HepG2 (cell line): ENCODE data around the gene KSR1. TPM values are rescaled to one million over a fixed set of nuclear protein-coding genes. Genes with fewer than 3 reads are reported as not detected.

ENCODE experiments used
- ATAC-seq: fragments of 200-7000 bp; cut with Tn5 transposase; 3 replicates; pipeline ENCODE4 v1.9.1; 2020; ENCODE audit warnings: mild to moderate bottlenecking, moderate library complexity
- BruUV-seq: library from RNA; stranded (reverse); fragments of 400-500 nt; replicated peaks from 2 replicates; lab custom pipeline; 2021; lab: Mats Ljungman, UMichigan
- CTCF ChIA-PET: fragments of 300-600 bp; formaldehyde crosslinking; extraction: SDS; loops from one replicate; lab custom pipeline; 2021; ENCODE audit warnings: low total read pairs, inconsistent platforms, low intra/inter-chr PET ratio; lab: Yijun Ruan, JAX
- POLR2A ChIA-PET: fragments of 350-600 bp; sonication (Branson Sonifier 250); formaldehyde crosslinking; loops from one replicate; lab custom pipeline; 2020; ENCODE audit warnings: antibody characterized with exemption, inconsistent platforms; lab: Yijun Ruan, JAX
- DNase-seq: peaks from one replicate; pipeline ENCODE4 v3.0.0-alpha.2; 2015; ENCODE audit warnings: low spot score
- FAIRE-seq: peaks from 3 replicates; lab custom pipeline; 2011; peaks lifted over from hg19 to GRCh38; lab: Jason Lieb, UNC
- H2AFZ ChIP-seq: one replicate; pipeline ENCODE4 v1.6.1; 2011; ENCODE audit warnings: low read length, inconsistent platforms
- H3K27ac ChIP-seq: fragments of 300-600 bp; 3 replicates; pipeline ENCODE4 v1.8.0; 2011; ENCODE audit warnings: mixed run types, mild to moderate bottlenecking, mixed read lengths, low read length, inconsistent platforms; ENCODE audit not compliant: insufficient read depth; ENCODE audit errors: extremely low read length
- H3K27me3 ChIP-seq, 2 experiments: fragments of 200-600 bp in 1 of 2; 2 replicates in 1 of 2; 3 replicates in 1 of 2; pipeline versions ENCODE4 v1.6.0 to v1.8.0; 2011; ENCODE audit warnings: low read length in 2 of 2, mild to moderate bottlenecking in 2 of 2, moderate library complexity in 2 of 2, inconsistent platforms in 1 of 2; ENCODE audit not compliant: insufficient read depth in 2 of 2, control insufficient read depth in 1 of 2
- H3K36me3 ChIP-seq, 2 experiments: fragments of 200-600 bp in 1 of 2; replicated peaks in 1 of 2; 2 replicates in 1 of 2; 3 replicates in 1 of 2; pipeline versions ENCODE4 v1.5.1 to v1.8.0; 2011; ENCODE audit warnings: low read length in 2 of 2, inconsistent platforms in 1 of 2; ENCODE audit not compliant: insufficient read depth in 2 of 2, control insufficient read depth in 1 of 2
- H3K4me1 ChIP-seq: 2 replicates; pipeline ENCODE4 v1.5.1; 2012; ENCODE audit warnings: low read length, inconsistent platforms; ENCODE audit not compliant: insufficient read depth
- H3K4me2 ChIP-seq: 2 replicates; pipeline ENCODE4 v1.6.0; 2011; ENCODE audit warnings: low read depth, low read length, inconsistent platforms
- H3K4me3 ChIP-seq, 3 experiments: fragments of 200-600 bp in 1 of 3; sonication (generic), shearing (Covaris generic) in 1 of 3; replicated peaks in 1 of 3; 2 replicates each; pipeline ENCODE4 v1.5.1; 2011 to 2016; ENCODE audit warnings: low read length in 3 of 3, inconsistent platforms in 2 of 3, low read depth in 2 of 3, mild to moderate bottlenecking in 2 of 3, control low read depth in 1 of 3, mixed read lengths in 1 of 3; ENCODE audit not compliant: insufficient read depth in 1 of 3
- H3K79me2 ChIP-seq: one replicate; pipeline ENCODE4 v1.6.1; 2011; ENCODE audit warnings: low read length, inconsistent platforms; ENCODE audit not compliant: insufficient read depth
- H3K9ac ChIP-seq: 2 replicates; pipeline ENCODE4 v1.6.0; 2011; ENCODE audit warnings: mild to moderate bottlenecking, low read depth, low read length, inconsistent platforms; ENCODE audit not compliant: insufficient read depth
- H3K9me3 ChIP-seq: 2 replicates; pipeline ENCODE4 v1.5.1; 2012; ENCODE audit warnings: mild to moderate bottlenecking, low read length
- H4K20me1 ChIP-seq: 2 replicates; pipeline ENCODE4 v1.6.0; 2011; ENCODE audit warnings: inconsistent platforms, mild to moderate bottlenecking, low read length, moderate library complexity; ENCODE audit not compliant: insufficient read depth
- CBFB ChIP-seq: sonication (generic); formaldehyde crosslinking; IDR thresholded peaks from 2 replicates; pipeline ENCODE4 v1.4.0; 2020; ENCODE audit warnings: missing genetic modification reagents
- EP300 ChIP-seq, 3 experiments: sonication (generic) in 1 of 3; formaldehyde crosslinking in 1 of 3; IDR thresholded peaks; 2 replicates each; pipeline versions ENCODE4 v1.5.1 to v1.6.1; 2011 to 2020; ENCODE audit warnings: low read depth in 2 of 3, low read length in 2 of 3, borderline replicate concordance in 1 of 3, improper control_type of control experiment in 1 of 3, mild to moderate bottlenecking in 1 of 3, missing genetic modification reagents in 1 of 3, moderate library complexity in 1 of 3
- GATA4 ChIP-seq: sonication (generic); IDR thresholded peaks from 2 replicates; pipeline ENCODE4 v1.6.1; 2016; ENCODE audit warnings: antibody characterized with exemption, low read depth, borderline replicate concordance
- MAZ ChIP-seq, 2 experiments: sonication (generic) in 1 of 2; formaldehyde crosslinking in 1 of 2; IDR thresholded peaks; 2 replicates each; pipeline versions ENCODE4 v1.5.0 to v1.6.1; 2012 to 2020; ENCODE audit warnings: low read depth in 2 of 2, mild to moderate bottlenecking in 2 of 2, borderline replicate concordance in 1 of 2, improper control_type of control experiment in 1 of 2, low read length in 1 of 2, missing genetic modification reagents in 1 of 2, moderate library complexity in 1 of 2
- PAXIP1 ChIP-seq: sonication (generic); formaldehyde crosslinking; conservative IDR thresholded peaks from 2 replicates; pipeline ENCODE4 v1.4.0; 2020; ENCODE audit warnings: mild to moderate bottlenecking, missing genetic modification reagents, moderate library complexity
- RNF2 ChIP-seq: fragments of 450-650 bp; conservative IDR thresholded peaks from 2 replicates; pipeline ENCODE4 v1.6.1; 2016; ENCODE audit warnings: low read depth
- SALL2 ChIP-seq: sonication (generic); formaldehyde crosslinking; IDR thresholded peaks from 2 replicates; pipeline ENCODE4 v1.8.1; 2023; ENCODE audit warnings: mild to moderate bottlenecking, missing genetic modification reagents, inconsistent platforms
- XRCC5 ChIP-seq: fragments of 200-400 bp; formaldehyde crosslinking; optimal IDR thresholded peaks from 2 replicates; pipeline ENCODE3; 2017; ENCODE audit warnings: mild to moderate bottlenecking, low read length
- ZFP90 ChIP-seq: sonication (generic); formaldehyde crosslinking; IDR thresholded peaks from 2 replicates; pipeline ENCODE4 v1.8.0; 2022; ENCODE audit warnings: missing genetic modification reagents, mild to moderate bottlenecking, inconsistent platforms, borderline replicate concordance
- ZFX ChIP-seq: sonication (generic); formaldehyde crosslinking; IDR thresholded peaks from 2 replicates; pipeline ENCODE4 v1.4.0; 2020; ENCODE audit warnings: mild to moderate bottlenecking, low read depth, missing genetic modification reagents, moderate library complexity
- ZNF431 ChIP-seq: sonication (generic); formaldehyde crosslinking; IDR thresholded peaks from 2 replicates; pipeline ENCODE4 v1.9.0; 2022; ENCODE audit warnings: missing genetic modification reagents, low read depth, mild to moderate bottlenecking, borderline replicate concordance
- ZNF768 ChIP-seq: sonication (generic); formaldehyde crosslinking; IDR thresholded peaks from 2 replicates; pipeline ENCODE4 v1.4.0; 2020; ENCODE audit warnings: missing genetic modification reagents
- WGBS: methylation state at CpG from one replicate; pipeline ENCODE4 v1.1.6; 2017; ENCODE audit warnings: low lambda C conversion rate; 5-methylcytosine and 5-hydroxymethylcytosine counted together
- in situ Hi-C: cut with HindIII; loops from 2 replicates; pipeline ENCODE4 v1.10.0; 2017; ENCODE audit warnings: low pct_unique_long_range_greater_than_20kb; ENCODE audit not compliant: extremely low pct_ligation_motif_present
- intact Hi-C: fragments of 100-400 bp; cut with micrococcal nuclease; formaldehyde crosslinking; loops from one replicate; pipeline ENCODE4 v1.10.0; 2022; ENCODE audit not compliant: unreplicated experiment
- polyA plus RNA-seq, 8 experiments: library from polyadenylated mRNA; depleted of rRNA in 3 of 8; stranded (reverse) in 7 of 8; unstranded in 1 of 8; fragments of >200 nt; fragmentation: Illumina TruSeq in 4 of 8; extraction: Trizol in 4 of 8; gene quantifications; 2 replicates each; pipeline versions ENCODE4 v1.2.1 to v1.2.3, GENCODE V29; 2011 to 2016; ENCODE audit warnings: low read depth in 4 of 8, missing spikeins in 1 of 8, mixed read lengths in 1 of 8; ENCODE audit not compliant: insufficient read depth in 1 of 8
- total RNA-seq, 5 experiments: library from RNA; depleted of rRNA; stranded (reverse); fragments of >200 nt; fragmentation: Illumina TruSeq; extraction: Trizol; gene quantifications; 2 replicates each; pipeline ENCODE4 v1.2.3, GENCODE V29; 2016; ENCODE audit warnings: low read depth in 1 of 5

Gene KSR1
- total and polyA plus RNA-seq, 2 of the 13 experiments (the other 11 are each of a cell fraction or from before 2014, with no cell fraction given), result 10.1 to 16.6 TPM

- in situ Hi-C loops, result no loop called here
- Histone ChIP-seq H2AFZ (no peak overlapping the region), H3K4me2 (no peak overlapping the region), H3K4me1 (peaks cover 69% of the 10 kb centered on the region), H3K9me3 (no peaks in the 10 kb centered on the region), H3K9ac (no peak overlapping the region), H3K4me3 (no peak overlapping the region), H3K27ac (no peak overlapping the region), H3K36me3 (peaks cover 0 to 6% of the 10 kb centered on the region in 2 experiments; a peak in 3 of 5 replicates), H3K79me2 (peaks cover 1% of the 10 kb centered on the region), H3K27me3 (no peaks in the 10 kb centered on the region), H4K20me1 (no peaks in the 10 kb centered on the region)
- no peak for DNase-seq
- 96% methylated on average over 3 of the region's 3 CpGs for WGBS
- no peak for ATAC-seq
- POLR2A ChIA-PET, result interaction anchor here (1.0 to 1.2 kb wide), 2 partner anchors 10 to 31 kb away, joined by 3 read pairs; no protein-coding TSS in a partner anchor
- no peak for FAIRE-seq
- no TSS peak for BruUV-seq
- no peak for TF ChIP-seq ZFP90 (CRISPR knock-in tag)
- peak; percentile 52; the same call in 1 of the 2 replicates for TF ChIP-seq ZNF768 (CRISPR knock-in tag)
- CTCF ChIA-PET, result no interaction called here
- intact Hi-C loops, result loop anchor here (1.0 kb wide), 1 partner anchor 8 kb away; no protein-coding TSS in a partner anchor
Observed at GRCh38 chr17:27550974-27551505, 94.8 kb downstream of the KSR1 start.

GRCh38 chr17:27551701-27552248, 95.5 kb downstream of the KSR1 start:
- no peak overlapping the region for H2AFZ ChIP-seq
- DNase-seq, result peak; percentile 88
- no peaks in the 10 kb centered on the region for H3K27me3 ChIP-seq
- ChIA-PET CTCF (no interaction called here), POLR2A (interaction anchor here (1.2 to 3.0 kb wide), 5 partner anchors 11 to 91 kb away, joined by 4 to 27 read pairs (median 6); no protein-coding TSS in a partner anchor)
- WGBS, result 24% methylated on average over 12 of the region's 12 CpGs
- no peak overlapping the region; the same call in 1 of the 2 replicates for H3K9ac ChIP-seq
- peaks cover 0 to 6% of the 10 kb centered on the region in 2 experiments; a peak in 3 of 5 replicates for H3K36me3 ChIP-seq
- intact Hi-C loops (loop anchor here (1.0 kb wide), 1 partner anchor 8 kb away; no protein-coding TSS in a partner anchor), in situ Hi-C loops (no loop called here)
- peak overlapping the region; percentile 59 for H3K27ac ChIP-seq
- H3K79me2 ChIP-seq, result peaks cover 1% of the 10 kb centered on the region
- FAIRE-seq, result peak; percentile 82
- H4K20me1 ChIP-seq, result no peaks in the 10 kb centered on the region
- BruUV-seq, result TSS peak; percentile 27
- H3K4me3 ChIP-seq, result no peak overlapping the region
- peaks cover 61% of the 10 kb centered on the region for H3K4me1 ChIP-seq
- peak overlapping the region; percentile 52 for H3K4me2 ChIP-seq
- H3K9me3 ChIP-seq, result no peaks in the 10 kb centered on the region
- peak; percentile 86 for ATAC-seq
- TF ChIP-seq RNF2, result no peak
- peak; percentile 38; the same call in 1 of the 2 replicates for TF ChIP-seq MAZ (IDR thresholded peaks at IDR 0.05; ENCODE audit: borderline replicate concordance, low read depth, low read length)
- no peak for TF ChIP-seq MAZ (CRISPR knock-in tag; IDR thresholded peaks at IDR 0.05; ENCODE audit: low read depth)
- TF ChIP-seq XRCC5, result no peak
- TF ChIP-seq SALL2 (CRISPR knock-in tag), result 0 out of 2 replicates have a peak, but pooled peaks have one; percentile 60
- no peak for TF ChIP-seq CBFB (CRISPR knock-in tag)
- TF ChIP-seq ZNF431 (CRISPR knock-in tag), result 0 out of 2 replicates have a peak, but pooled peaks have one; percentile 43
- TF ChIP-seq GATA4, result no peak
- TF ChIP-seq PAXIP1 (CRISPR knock-in tag), result peak; percentile 82
- TF ChIP-seq EP300 (IDR thresholded peaks at IDR 0.05; ENCODE audit: low read depth in 2 of 2, low read length in 2 of 2), result peak in 1 of 2 experiments; percentile 79; a peak in 2 of 4 replicates
- peak; percentile 70; the same call in 1 of the 2 replicates for TF ChIP-seq EP300 (CRISPR knock-in tag; IDR thresholded peaks at IDR 0.05; ENCODE audit: borderline replicate concordance)
- peak; percentile 13; the same call in 1 of the 2 replicates for TF ChIP-seq ZFX
